Esophagus muscularis mucosa (tissue), 4 donors: Measurements from ENCODE around the gene KIRREL3. TPM values are rescaled to one million over a fixed set of nuclear protein-coding genes. Genes with fewer than 3 reads are reported as not detected.

ENCODE experiments used
- DNase-seq: peaks from one replicate; pipeline ENCODE4 v3.0.0-alpha.2; 2017; ENCODE audit errors: extremely low spot score
- H3K27ac ChIP-seq, 4 donors: fragments of 200-600 bp; sonication (generic); replicated peaks in 1 of 4; 1 replicate in 3 of 4; 2 replicates in 1 of 4; pipeline ENCODE4 v1.5.1; 2016 to 2019; ENCODE audit warnings: mild to moderate bottlenecking in 1 of 4
- H3K27me3 ChIP-seq, 4 donors: fragments of 200-600 bp; sonication (generic); one replicate each; pipeline versions ENCODE4 v1.5.1 to v1.6.0; 2016 to 2019
- H3K36me3 ChIP-seq, 4 donors: fragments of 200-600 bp; sonication (generic); one replicate each; pipeline ENCODE4 v1.5.1; 2016 to 2019
- H3K4me1 ChIP-seq, 4 donors: fragments of 200-600 bp; sonication (generic); one replicate each; pipeline ENCODE4 v1.5.1; 2016 to 2019
- H3K4me3 ChIP-seq, 4 donors: fragments of 200-600 bp; sonication (generic); 1 replicate in 2 of 4; 2 replicates in 2 of 4; pipeline ENCODE4 v1.5.1; 2016 to 2019; ENCODE audit warnings: mild to moderate bottlenecking in 4 of 4, moderate library complexity in 1 of 4
- H3K9me3 ChIP-seq, 4 donors: fragments of 200-600 bp; sonication (generic); 1 replicate in 3 of 4; 2 replicates in 1 of 4; pipeline ENCODE4 v1.5.1; 2016 to 2019
- CTCF ChIP-seq, 3 experiments: fragments of 200-600 bp in 2 of 3; fragments of 450-650 bp in 1 of 3; sonication (generic) in 2 of 3; IDR thresholded peaks; one replicate each; pipeline ENCODE4 v1.5.1; 2017 to 2019; ENCODE audit warnings: antibody characterized with exemption in 3 of 3, mild to moderate bottlenecking in 2 of 3, moderate library complexity in 1 of 3
- EP300 ChIP-seq: sonication (generic); formaldehyde crosslinking; IDR thresholded peaks from one replicate; pipeline ENCODE4 v1.6.1; 2017; ENCODE audit warnings: antibody characterized with exemption
- POLR2A ChIP-seq: fragments of 450-650 bp; IDR thresholded peaks from one replicate; pipeline ENCODE4 v1.6.1; 2017; ENCODE audit warnings: antibody characterized with exemption, moderate library complexity, mild to moderate bottlenecking, low read depth
- POLR2AphosphoS5 ChIP-seq, 2 donors: sonication (generic); formaldehyde crosslinking; IDR thresholded peaks; one replicate each; pipeline ENCODE4 v1.6.1; 2017; ENCODE audit warnings: antibody characterized with exemption in 2 of 2
- WGBS: methylation state at CpG from one replicate; pipeline ENCODE4 v1.1.5; 2018; 5-methylcytosine and 5-hydroxymethylcytosine counted together
- intact Hi-C: fragments of 100-400 bp; cut with DNase I; formaldehyde crosslinking; loops from one replicate; pipeline ENCODE4 v1.15.1; 2023
- total RNA-seq, 4 donors: library from RNA; depleted of rRNA; stranded (reverse); fragments of >200 nt; gene quantifications; one replicate each; pipeline versions ENCODE4 v1.1.0 to v1.2.1, GENCODE V29; 2016

Gene KIRREL3
- total RNA-seq, 4 donors from 2014 or later = 1.7 to 6.5 (median 3.1) TPM

- intact Hi-C loops = no loop called here
- no peaks in the 10 kb centered on the region for H3K36me3 ChIP-seq
- no peak for TF ChIP-seq POLR2A
- TF ChIP-seq POLR2AphosphoS5 (IDR thresholded peaks at IDR 0.05) = no peak
- TF ChIP-seq EP300 = no peak
- TF ChIP-seq CTCF (IDR thresholded peaks at IDR 0.05) = no peak
- H3K4me1 ChIP-seq = no peaks in the 10 kb centered on the region
- 60% methylated on average over 2 of the region's 2 CpGs for WGBS
- H3K9me3 ChIP-seq = no peaks in the 10 kb centered on the region
- H3K27me3 ChIP-seq = peaks cover 0 to 10% (median 0%) of the 10 kb centered on the region in 4 donors
- no peak overlapping the region for H3K27ac ChIP-seq
- DNase-seq = no peak
- no peak overlapping the region for H3K4me3 ChIP-seq
These were observed 39.0 kb upstream of the KIRREL3 start for GRCh38 chr11:127039591-127039990.

GRCh38 chr11:127037596-127037995 lies 37.0 kb upstream of the KIRREL3 start:
- H3K4me1 ChIP-seq = no peaks in the 10 kb centered on the region
- TF ChIP-seq POLR2A (no peak), EP300 (no peak), CTCF (IDR thresholded peaks at IDR 0.05) (no peak), POLR2AphosphoS5 (IDR thresholded peaks at IDR 0.05) (no peak)
- no peaks in the 10 kb centered on the region for H3K9me3 ChIP-seq
- no peak overlapping the region for H3K27ac ChIP-seq
- no peaks in the 10 kb centered on the region for H3K36me3 ChIP-seq
- H3K4me3 ChIP-seq = no peak overlapping the region
- 59% methylated on average over 4 of the region's 4 CpGs for WGBS
- H3K27me3 ChIP-seq = peaks cover 0 to 10% (median 0%) of the 10 kb centered on the region in 4 donors
- no peak for DNase-seq
- intact Hi-C loops = no loop called here

- TF ChIP-seq POLR2AphosphoS5 (IDR thresholded peaks at IDR 0.05) (no peak), POLR2A (no peak), CTCF (IDR thresholded peaks at IDR 0.05) (no peak), EP300 (no peak)
- Histone ChIP-seq H3K4me1 (no peaks in the 10 kb centered on the region), H3K27me3 (peaks cover 0 to 10% (median 0%) of the 10 kb centered on the region in 4 donors), H3K4me3 (no peak overlapping the region), H3K9me3 (no peaks in the 10 kb centered on the region), H3K27ac (no peak overlapping the region), H3K36me3 (no peaks in the 10 kb centered on the region)
- intact Hi-C loops = no loop called here
- no peak for DNase-seq
- 90% methylated on average over 1 of the region's 1 CpG for WGBS
These were observed 36.4 kb upstream of the KIRREL3 start for GRCh38 chr11:127037001-127037400.

- no peak for DNase-seq
- H3K9me3 ChIP-seq = no peaks in the 10 kb centered on the region
- intact Hi-C loops = no loop called here
- no peak overlapping the region for H3K4me3 ChIP-seq
- H3K36me3 ChIP-seq = no peaks in the 10 kb centered on the region
- no peak for TF ChIP-seq POLR2A
- no peak for TF ChIP-seq CTCF (IDR thresholded peaks at IDR 0.05)
- no peak for TF ChIP-seq POLR2AphosphoS5 (IDR thresholded peaks at IDR 0.05)
- no peak for TF ChIP-seq EP300
- 68% methylated on average over 3 of the region's 3 CpGs for WGBS
- peaks cover 0 to 10% (median 0%) of the 10 kb centered on the region in 4 donors for H3K27me3 ChIP-seq
- no peaks in the 10 kb centered on the region for H3K4me1 ChIP-seq
- H3K27ac ChIP-seq = no peak overlapping the region
These were observed 35.3 kb upstream of the KIRREL3 start for GRCh38 chr11:127035824-127036223.

GRCh38 chr11:127034973-127035372 lies 34.4 kb upstream of the KIRREL3 start:
- no peaks in the 10 kb centered on the region for H3K36me3 ChIP-seq
- no peaks in the 10 kb centered on the region for H3K4me1 ChIP-seq
- no peaks in the 10 kb centered on the region for H3K9me3 ChIP-seq
- no peak overlapping the region for H3K4me3 ChIP-seq
- H3K27me3 ChIP-seq = peaks cover 0 to 10% (median 0%) of the 10 kb centered on the region in 4 donors
- intact Hi-C loops = no loop called here
- H3K27ac ChIP-seq = no peak overlapping the region
- TF ChIP-seq EP300 (no peak), POLR2A (no peak), CTCF (IDR thresholded peaks at IDR 0.05) (no peak), POLR2AphosphoS5 (IDR thresholded peaks at IDR 0.05) (no peak)
- no peak for DNase-seq
